NCI-H2227 treated with DMSO at 0.1 percent for 48 hours (cell line): ENCODE results near the gene BCL11A.
A peak's percentile ranks its signal among the peaks of the same experiment; 100 is the strongest.

Experiments used
- DNase-seq: peaks from one replicate; lab custom pipeline; 2025; lab: John Stamatoyannopoulos, UW

BCL11A gene

GRCh38 chr2:60558536-60558935 is 5.1 kb upstream of the BCL11A start:
- DNase-seq: no peak

DNA sequence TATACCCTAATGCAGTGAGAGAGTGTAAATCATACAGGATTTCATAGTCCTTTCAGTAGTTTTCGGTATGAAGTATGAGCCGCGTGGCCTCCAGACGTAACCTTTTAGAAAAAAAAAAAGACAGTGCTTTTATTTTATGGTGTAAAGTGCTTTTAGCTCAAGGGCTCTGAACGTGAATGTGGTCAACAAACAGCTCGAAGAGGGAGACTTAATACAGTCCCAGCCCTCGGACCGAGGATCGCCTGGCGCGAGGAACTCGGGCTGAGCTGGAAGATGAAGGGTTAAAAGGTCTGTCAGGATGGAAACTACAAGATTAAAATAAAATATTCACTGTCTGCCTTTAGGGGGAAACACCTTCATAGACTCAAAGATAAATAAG is 4.0 kb upstream of the BCL11A start:
- no peak for DNase-seq

GRCh38 chr2:60556576-60557485 is 3.4 kb upstream of the BCL11A start:
- DNase-seq: peak; percentile 62

- no peak for DNase-seq
Observed at GRCh38 chr2:60556175-60556574, 2.7 kb upstream of the BCL11A start.

DNA sequence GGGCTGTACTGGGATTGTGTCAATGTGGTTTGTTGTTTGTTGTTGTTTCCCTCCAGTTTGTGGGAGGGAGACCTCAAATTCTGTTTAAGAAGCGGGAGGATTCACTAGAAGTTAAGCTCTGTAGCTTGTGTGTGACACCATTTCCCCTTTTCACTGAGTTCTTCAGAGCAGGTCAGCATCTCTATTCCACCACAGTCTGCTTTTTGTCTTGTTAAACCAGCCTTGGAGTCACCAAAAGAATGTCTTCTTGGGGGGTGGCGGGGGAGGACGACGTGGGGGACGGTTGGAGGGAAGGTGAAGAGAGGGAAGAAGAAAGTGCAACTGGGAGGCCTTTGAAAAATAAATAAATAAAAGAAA is 2.3 kb upstream of the BCL11A start:
- no peak for DNase-seq

DNA sequence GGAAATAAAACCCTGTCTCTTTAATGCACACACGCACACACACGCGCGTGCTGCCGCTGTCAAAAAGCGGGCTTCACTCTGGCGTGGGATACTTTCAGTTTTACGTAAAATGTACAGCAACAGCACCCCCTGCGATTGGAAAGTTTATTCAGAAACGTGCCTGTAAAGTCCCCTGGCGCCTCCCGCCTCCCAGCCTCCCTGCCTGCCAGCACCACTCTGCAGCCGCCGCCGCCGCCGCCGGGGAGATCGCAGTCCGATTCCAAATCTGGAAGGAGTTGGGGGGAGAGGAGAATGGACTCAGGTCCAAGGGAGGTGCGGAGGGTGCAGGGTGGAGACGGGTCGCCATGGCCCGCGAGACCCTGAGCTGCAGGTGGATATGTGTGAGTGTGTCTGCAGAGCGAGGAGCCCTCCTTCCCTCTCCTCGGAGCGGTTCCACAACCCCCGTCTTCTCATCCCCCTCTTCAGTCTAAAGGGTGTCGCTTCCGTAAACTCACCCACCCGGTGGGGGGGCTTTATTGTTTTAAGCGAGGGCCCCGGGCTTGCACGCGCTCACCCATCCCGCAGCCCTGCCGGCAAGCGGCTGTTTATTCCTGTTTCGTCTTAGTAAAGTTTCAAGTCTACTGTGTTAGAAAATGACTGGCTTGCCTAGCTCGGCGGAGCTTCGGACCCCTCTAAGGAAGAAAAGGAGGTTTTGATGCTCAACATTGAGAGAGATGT is 1.8 kb upstream of the BCL11A start:
- peak; percentile 62 for DNase-seq

- no peak for DNase-seq
Observed at GRCh38 chr2:60554646-60555065, 1.2 kb upstream of the BCL11A start.

DNA sequence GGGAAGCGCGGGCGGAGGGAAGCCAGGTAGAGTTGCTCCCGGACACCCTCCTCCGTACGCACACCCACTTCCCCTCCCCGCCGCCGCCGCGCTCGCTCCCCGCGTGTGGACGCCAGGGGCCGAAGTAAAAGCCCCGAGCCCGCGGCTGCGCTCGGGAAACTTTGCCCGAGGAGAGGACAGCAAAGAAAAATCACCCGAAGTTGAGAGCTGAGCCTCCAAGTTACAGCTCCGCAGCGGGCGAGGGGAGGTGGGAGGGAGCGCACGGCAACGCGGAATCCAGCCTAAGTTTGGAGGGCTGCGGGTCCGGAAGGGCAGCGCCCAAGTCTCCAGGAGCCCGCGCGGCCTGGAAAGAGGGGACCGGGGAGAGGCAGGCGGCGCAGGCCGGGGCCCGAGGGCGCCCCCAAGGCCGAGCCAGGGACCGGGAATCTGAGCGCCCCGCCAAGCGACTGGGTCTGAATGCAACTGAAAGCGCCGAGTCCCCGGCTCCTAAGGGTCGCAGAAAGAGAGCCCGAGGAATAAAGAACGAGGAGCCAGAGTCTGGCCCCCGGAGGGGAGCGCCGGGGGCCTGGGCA is 706 bp upstream of the BCL11A start:
- no peak for DNase-seq

- DNase-seq: no peak
Observed at GRCh38 chr2:60552851-60553494, 481 bp downstream of the BCL11A start.

GRCh38 chr2:60552078-60552850 is 1.2 kb downstream of the BCL11A start:
- peak; percentile 37 for DNase-seq

DNA sequence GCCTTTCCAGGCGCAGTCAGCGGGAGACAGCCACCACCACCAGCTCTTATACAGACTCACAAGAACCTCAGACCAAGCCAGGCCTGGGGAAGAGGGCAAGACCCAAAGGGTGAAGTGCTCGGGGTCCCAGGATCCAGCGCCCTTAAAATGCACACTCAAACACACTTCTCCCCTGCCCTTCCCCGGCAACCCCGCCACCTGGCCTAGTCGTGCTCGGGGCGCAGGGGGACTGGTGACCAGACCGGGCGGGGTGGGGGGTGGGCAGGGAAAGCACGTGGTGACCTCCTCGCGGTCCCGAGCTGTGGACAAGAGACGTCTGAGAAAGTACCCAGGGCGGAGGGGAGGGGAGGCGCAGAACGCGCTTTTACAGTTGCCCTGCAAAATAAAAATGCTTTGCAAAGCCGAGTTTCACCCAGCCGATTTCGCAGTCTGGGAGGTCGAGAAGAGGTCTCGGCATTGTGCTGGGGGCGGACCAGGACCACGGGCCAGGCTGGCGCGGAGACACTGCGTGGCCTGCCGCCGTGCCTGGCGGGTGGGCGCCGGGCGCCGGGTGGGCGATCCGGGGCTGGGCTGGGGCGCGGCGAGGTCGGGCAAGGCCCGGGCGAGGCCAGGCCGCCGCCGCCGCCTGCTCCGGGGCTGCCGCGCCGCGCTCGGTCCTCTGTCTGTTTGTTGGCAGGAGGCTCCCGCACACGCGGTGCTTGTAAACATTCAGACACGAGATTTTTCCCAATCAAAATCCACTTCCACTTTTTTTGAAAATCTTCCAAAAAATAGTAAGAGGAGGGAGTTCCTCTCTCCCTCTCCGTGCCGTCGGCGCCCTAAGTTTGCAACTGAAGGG is 2.0 kb downstream of the BCL11A start:
- no peak for DNase-seq

GRCh38 chr2:60550984-60551239 is 2.5 kb downstream of the BCL11A start:
- DNase-seq: no peak

GRCh38 chr2:60550178-60550983 is 3.1 kb downstream of the BCL11A start:
- peak; percentile 88 for DNase-seq

GRCh38 chr2:60549928-60550177 is 3.6 kb downstream of the BCL11A start:
- peak; percentile 84 for DNase-seq

GRCh38 chr2:60549238-60549927 is 4.1 kb downstream of the BCL11A start:
- peak; percentile 80 for DNase-seq

DNA sequence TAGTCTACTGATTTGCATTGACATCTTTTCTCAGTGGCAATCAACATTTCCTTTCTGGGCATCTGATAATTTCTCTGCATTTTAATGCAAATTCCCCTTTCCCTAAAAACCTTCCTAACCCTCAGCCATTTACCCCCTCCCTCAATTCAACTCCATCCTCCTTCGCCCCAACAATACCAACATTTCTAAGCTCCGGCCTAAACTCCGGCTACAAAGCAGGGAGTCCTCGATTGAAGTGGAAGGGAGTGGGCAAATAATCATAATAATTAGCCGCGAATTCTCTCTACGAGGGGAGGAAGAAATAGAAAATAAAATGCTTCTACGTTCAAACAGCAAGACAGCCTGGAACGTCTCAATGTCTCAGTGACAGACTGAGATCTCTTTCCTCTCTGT is 4.6 kb downstream of the BCL11A start:
- DNase-seq: peak; percentile 78

GRCh38 chr2:60548311-60548710 is 5.1 kb downstream of the BCL11A start:
- no peak for DNase-seq

DNA sequence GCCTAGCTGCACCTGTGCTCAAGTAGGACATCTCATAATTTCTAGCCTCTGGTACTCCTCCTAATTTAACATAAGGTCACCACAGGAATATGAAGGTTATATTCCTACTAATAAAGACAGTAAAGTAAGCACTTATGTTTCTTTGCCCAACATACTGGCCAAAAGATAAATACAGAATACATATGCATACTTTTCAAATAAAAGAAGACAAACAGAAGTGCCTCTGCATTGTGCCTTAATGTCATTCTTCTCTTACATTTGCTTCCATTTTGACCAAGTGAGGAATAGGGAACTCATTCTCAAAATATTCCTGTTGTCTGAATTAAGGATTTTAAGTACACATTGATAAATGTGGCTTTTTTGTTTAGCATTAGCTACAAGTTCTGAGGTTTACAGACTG is 5.6 kb downstream of the BCL11A start:
- DNase-seq: no peak

- no peak for DNase-seq
Observed at GRCh38 chr2:60546756-60547420, 6.6 kb downstream of the BCL11A start.
